HG02840 (cell line): Measurements from ENCODE around the gene PLXNA4.

Source experiments
- ATAC-seq: cut with Tn5 transposase; IDR thresholded peaks from one replicate; pipeline ENCODE4 v1.9.1; 2021; ENCODE audit warnings: mild to moderate bottlenecking, moderate library complexity, moderate number of reproducible peaks; ENCODE audit not compliant: unreplicated experiment, low FRiP score

PLXNA4 gene

GRCh38 chr7:132149436-132150304 is 426.6 kb downstream of the PLXNA4 start:
- no peak for ATAC-seq

GRCh38 chr7:132148876-132149275 is 427.4 kb downstream of the PLXNA4 start:
- no peak for ATAC-seq

GRCh38 chr7:132145466-132145865 is 430.8 kb downstream of the PLXNA4 start:
- ATAC-seq = no peak

- ATAC-seq = no peak
Measured at GRCh38 chr7:132145063-132145462, 431.2 kb downstream of the PLXNA4 start.

- ATAC-seq = no peak
Measured at GRCh38 chr7:132142006-132142405, 434.3 kb downstream of the PLXNA4 start.

GRCh38 chr7:132141109-132141508 is 435.2 kb downstream of the PLXNA4 start:
- no peak for ATAC-seq

- no peak for ATAC-seq
Measured at GRCh38 chr7:132140341-132140740, 435.9 kb downstream of the PLXNA4 start.

GRCh38 chr7:132138817-132139216 is 437.5 kb downstream of the PLXNA4 start:
- no peak for ATAC-seq

- ATAC-seq = no peak
Measured at GRCh38 chr7:132137681-132138080, 438.6 kb downstream of the PLXNA4 start.

GRCh38 chr7:132135746-132136385 is 440.4 kb downstream of the PLXNA4 start:
- ATAC-seq = no peak

GRCh38 chr7:132134814-132135445 is 441.3 kb downstream of the PLXNA4 start:
- ATAC-seq = no peak

GRCh38 chr7:132133501-132133900 is 442.8 kb downstream of the PLXNA4 start:
- ATAC-seq = no peak

GRCh38 chr7:132131196-132131595 is 445.1 kb downstream of the PLXNA4 start:
- no peak for ATAC-seq

GRCh38 chr7:132130497-132130896 is 445.8 kb downstream of the PLXNA4 start:
- ATAC-seq = no peak

- ATAC-seq = no peak
Measured at GRCh38 chr7:132125872-132126595, 450.2 kb downstream of the PLXNA4 start.

- ATAC-seq = no peak
Measured at GRCh38 chr7:132125096-132125495, 451.2 kb downstream of the PLXNA4 start.

- ATAC-seq = no peak
Measured at GRCh38 chr7:132124575-132124974, 451.7 kb downstream of the PLXNA4 start.

GRCh38 chr7:132123773-132124172 is 452.5 kb downstream of the PLXNA4 start:
- ATAC-seq = no peak

- no peak for ATAC-seq
Measured at GRCh38 chr7:132122901-132123300, 453.4 kb downstream of the PLXNA4 start.

- ATAC-seq = no peak
Measured at GRCh38 chr7:132121987-132122386, 454.3 kb downstream of the PLXNA4 start.

GRCh38 chr7:132118641-132119040 is 457.6 kb downstream of the PLXNA4 start:
- ATAC-seq = no peak
